GM21515 (cell line): ENCODE data around the gene LMBRD2.

Experiments used
- ATAC-seq: cut with Tn5 transposase; IDR thresholded peaks from one replicate; pipeline ENCODE4 v1.9.1; 2021; ENCODE audit not compliant: unreplicated experiment

The LMBRD2 gene

DNA sequence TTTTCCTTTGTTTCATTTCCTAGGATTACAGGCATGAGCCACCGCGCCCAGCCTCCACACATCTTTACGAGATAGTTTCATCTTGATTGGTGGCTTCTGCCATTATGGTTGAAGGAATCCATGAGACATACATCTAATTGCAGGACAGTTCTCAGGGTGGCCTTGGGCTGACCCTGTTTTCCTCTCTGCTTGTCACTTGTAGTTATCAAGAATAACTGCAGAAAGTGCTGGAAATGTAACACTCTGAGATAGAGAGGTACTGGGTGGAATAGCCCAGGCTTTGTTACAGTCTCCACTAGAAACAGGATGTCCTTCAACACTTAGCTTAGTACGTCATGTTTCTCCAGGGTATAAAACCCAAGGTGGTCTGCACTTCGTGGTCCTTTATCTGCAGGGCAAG is 95.7 kb downstream of the LMBRD2 start:
- ATAC-seq, result no peak

DNA sequence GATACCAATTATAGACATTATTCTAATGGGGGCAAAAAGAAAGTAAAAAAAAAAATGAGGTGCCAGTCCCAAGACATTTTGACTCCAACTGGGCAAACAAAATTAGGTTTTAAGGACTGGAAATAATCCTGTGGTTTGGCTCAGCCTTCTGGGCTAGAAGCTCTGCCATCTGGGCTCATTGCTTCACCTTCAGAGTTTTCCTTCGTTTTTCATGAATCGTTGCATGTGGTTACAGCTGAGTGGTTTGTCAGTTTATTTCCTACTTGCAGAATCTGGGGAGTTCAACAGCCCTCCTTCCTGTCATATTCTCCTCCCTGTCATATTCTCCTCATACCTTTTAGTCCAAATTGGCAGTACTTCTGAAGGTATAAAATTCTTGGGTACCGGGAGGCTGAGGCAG is 97.0 kb downstream of the LMBRD2 start:
- ATAC-seq, result no peak

DNA sequence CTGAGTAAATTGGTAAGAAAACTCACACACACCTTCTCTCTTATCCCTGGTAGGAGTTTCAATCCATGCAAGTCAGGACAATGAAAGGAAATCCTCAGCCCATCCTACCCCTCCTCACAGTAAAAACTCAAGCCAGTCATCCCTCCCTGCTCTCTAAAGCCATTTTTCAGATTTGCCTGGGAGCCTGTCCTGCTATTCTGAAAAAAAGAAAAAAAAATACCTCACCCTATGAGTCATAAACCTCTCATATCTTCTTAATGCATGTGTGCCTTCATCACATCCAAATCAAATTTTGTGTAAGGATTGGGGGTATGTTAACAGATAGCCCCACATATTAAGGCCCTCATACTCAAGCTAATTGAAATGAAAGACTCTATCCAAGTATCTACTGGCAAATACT is 99.1 kb downstream of the LMBRD2 start:
- ATAC-seq, result no peak

DNA sequence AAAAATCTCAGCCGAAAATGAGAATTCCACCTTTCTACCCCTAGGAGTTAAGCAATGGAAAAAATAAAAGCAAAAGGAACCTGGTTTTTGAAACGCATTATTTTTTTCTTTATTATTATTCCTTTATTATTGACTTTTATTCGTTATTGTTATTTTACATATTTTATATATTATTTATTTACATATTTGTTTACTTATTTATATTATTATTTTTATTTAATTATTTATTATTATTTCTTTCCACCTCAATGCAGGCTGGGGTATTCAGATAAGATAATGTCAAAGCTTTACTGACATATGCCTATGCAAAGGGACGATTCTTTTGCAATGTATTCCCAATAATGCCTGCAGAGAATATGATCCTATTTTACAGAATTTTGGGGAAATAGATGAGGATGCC is 101.7 kb downstream of the LMBRD2 start:
- ATAC-seq, result no peak
